GM20000 (cell line): ENCODE data around the gene OPRM1.

ENCODE experiments used
- DNase-seq: peaks from one replicate; pipeline ENCODE4 v3.0.0; 2012; ENCODE audit warnings: low spot score
- TF ChIP-seq, protein P1 (sequence below): IDR thresholded peaks from 2 replicates; pipeline ENCODE4 v1.5.1; 2012; ENCODE audit warnings: mild to moderate bottlenecking, control low read depth; ENCODE audit errors: extremely low read depth, missing control alignments

Gene OPRM1

DNA sequence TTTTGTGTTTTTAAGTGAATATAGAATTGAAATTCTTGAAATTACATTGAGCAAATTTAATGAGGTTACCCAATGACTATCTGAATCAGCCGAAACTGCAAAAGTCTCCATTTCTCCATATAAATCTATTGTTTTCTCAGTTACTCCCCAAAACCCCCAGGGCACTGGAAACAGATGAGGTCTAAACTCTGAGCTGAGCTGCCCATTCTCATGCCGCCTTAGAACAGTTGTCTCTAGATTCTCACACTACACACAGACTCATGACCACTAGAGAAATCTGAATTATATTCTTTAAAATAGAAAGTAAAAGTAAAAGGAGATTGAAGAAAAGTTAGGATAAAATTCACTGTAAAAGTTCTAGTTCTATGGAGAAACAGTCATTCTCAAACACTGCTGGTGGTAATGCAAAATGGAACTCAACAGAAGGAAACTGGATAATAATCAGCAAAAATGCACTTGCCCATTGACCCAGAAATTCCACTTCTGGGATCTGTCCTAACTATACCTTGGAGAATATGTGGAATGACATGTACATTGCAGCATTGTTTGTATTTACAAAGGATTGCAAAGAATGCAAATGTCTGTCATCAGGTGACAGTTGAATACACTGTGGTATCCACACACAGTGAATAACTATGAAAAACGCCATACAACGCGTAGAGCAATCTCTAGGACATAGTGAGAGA lies 192.0 kb downstream of the OPRM1 start:
- no peak for DNase-seq
- TF ChIP-seq, protein P1, sequence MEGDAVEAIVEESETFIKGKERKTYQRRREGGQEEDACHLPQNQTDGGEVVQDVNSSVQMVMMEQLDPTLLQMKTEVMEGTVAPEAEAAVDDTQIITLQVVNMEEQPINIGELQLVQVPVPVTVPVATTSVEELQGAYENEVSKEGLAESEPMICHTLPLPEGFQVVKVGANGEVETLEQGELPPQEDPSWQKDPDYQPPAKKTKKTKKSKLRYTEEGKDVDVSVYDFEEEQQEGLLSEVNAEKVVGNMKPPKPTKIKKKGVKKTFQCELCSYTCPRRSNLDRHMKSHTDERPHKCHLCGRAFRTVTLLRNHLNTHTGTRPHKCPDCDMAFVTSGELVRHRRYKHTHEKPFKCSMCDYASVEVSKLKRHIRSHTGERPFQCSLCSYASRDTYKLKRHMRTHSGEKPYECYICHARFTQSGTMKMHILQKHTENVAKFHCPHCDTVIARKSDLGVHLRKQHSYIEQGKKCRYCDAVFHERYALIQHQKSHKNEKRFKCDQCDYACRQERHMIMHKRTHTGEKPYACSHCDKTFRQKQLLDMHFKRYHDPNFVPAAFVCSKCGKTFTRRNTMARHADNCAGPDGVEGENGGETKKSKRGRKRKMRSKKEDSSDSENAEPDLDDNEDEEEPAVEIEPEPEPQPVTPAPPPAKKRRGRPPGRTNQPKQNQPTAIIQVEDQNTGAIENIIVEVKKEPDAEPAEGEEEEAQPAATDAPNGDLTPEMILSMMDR = no peak

DNA sequence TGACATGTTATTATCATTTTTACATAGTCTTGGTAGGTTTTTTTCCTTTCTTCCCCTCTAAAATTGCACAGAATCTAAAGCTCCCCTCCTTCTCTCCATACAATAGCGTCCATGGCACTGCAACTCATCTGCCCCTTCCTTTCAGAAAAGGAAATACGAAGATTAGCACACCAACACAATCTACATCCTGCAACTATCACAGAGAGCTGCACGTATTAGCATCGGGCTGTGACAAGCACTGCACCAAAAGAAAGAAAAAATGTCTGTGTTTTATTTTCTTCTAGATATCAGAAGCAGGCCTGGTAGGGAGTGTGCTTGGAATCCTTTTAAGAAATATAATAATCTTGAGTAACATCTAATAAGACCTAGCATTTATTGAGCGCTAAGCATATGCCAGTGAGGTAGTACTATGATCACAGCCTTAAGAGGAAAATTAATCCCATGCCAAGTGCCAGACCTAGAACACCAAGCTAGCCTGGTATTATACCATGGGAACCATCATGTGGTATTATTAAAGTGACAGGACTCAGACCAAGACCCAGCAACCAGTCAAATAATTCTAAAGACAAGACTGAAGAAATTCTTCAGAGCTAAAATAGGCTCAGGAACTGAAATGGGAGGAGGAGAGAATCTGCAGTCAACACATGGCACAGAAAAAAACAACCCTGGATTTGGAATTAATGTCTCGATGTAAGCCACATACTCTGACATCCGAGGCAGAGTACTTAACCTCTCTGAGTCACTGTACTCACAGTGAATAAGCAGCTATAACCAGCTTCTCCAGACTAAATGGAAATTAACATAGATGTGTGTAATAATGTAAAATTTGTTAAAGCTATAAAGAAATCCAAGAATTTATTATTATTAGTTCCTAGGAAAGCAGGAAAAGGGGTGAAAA lies 193.2 kb downstream of the OPRM1 start:
- DNase-seq = no peak
- TF ChIP-seq, protein P1 = no peak

DNA sequence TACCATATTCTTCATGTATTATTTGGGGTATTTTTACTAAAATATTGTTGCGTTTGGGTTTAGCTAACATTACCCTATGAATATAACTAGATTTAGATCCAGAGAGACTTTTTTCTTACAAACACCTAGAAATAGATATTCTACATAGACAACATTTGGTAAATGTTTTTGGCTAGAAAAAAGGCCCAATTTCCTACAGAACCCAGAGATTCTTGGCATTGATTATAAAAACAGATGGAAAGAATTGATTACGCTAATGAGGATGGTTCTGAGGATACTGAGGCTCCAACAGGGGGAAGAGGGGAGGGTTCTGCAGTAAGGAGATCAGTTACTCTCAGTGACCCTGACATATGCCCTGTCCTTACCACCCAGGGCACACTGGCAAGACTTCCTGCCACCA lies 194.3 kb downstream of the OPRM1 start:
- TF ChIP-seq, protein P1 = no peak
- DNase-seq = no peak

DNA sequence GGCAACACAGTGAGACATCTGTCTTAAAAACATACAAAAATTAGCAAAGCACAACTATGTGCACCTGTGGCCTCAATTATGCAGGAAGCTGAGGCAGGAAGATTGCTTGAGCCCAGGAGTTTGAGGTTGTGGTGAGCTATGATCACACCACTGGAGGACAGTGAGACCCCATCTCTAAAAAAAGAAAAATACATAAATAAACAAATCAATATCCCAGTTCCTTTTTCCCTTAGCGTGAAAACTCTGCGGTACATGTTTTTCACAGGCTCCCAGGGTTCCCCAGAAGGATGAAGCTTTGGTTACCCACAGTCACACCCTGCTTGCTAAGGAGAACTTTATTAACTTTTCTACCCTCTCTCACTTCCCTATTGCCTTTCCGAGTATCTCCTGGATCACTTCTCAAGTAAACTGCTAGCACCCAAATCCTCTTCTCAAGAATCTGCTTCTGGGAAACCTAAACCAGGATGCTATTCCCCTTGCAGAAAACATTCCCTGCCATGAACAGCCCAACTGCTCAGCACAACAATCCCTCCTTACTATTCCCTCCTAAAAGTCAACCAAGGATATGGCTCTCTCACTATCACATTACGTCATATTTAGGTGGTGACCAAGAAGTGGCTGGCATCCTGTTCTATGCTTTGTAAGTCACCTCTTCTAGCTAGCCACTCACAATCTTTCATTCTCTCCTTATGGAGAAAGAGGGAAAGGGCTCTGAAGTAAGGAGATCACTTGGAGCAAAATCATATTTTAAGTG lies 195.2 kb downstream of the OPRM1 start:
- TF ChIP-seq, protein P1 = no peak

DNA sequence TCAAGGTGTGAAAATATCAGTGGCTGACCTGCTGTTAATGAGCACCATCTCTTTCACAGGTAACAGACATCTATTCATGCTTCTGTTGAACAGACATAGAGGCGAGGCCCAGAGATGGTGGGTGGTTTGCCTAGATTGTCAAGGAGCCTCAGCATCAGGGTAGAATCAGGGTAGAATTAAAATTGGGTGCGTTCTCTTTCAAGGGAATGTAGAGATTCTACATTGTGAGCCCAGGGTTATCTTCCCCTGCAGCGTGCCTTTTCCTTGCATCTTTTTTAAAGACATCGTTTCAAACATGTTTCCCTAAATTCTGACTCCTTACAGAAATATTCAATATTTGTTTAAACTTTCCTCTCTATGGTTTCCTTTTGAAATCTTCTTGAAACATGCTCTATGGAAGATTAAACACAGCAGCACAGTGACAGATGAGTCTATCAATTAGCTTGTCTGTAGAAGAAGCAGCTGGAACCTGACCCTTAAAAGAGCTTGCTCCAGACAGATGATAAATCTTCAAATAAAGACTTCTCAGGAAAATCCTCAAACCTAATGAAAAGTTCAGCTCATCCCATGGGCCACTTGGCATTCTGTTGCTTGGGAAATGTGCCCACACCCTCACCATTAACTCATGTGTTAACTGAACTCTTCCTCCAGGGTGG lies 197.7 kb downstream of the OPRM1 start:
- DNase-seq = no peak
- TF ChIP-seq, protein P1 = no peak

More for the DNA sequence above, 195.2 kb downstream of the OPRM1 start:
- no peak for DNase-seq

DNA sequence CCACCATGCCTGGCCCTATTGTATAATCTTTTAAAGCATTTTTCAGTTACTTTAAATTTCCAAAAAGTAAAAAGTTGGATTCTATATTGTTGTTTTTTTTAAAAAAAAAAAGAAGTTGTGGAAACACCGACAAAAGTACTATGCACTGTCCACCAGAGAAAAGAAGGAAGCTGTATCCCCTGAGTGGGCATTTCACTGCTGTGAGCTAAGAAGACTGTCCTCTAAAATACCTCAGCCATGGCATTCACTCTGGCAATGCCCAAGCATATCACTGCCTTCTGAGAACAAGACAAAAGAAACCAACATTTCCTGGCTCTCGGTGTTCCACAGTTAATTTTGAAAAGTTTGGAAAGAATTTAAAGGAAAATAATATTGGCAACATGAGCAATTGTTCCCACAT lies 199.8 kb downstream of the OPRM1 start:
- DNase-seq = no peak
- TF ChIP-seq, protein P1 = no peak
